ENCODE measurements around the gene LGI2.

LGI2 gene

GRCh38 chr4:24957886-24958285 lies 72.9 kb downstream of the LGI2 start:
- DNase-seq = no peak

- DNase-seq = no peak
Observed at GRCh38 chr4:24956763-24957162, 74.0 kb downstream of the LGI2 start.

GRCh38 chr4:24956091-24956490 lies 74.7 kb downstream of the LGI2 start:
- DNase-seq = no peak

- DNase-seq = no peak
Observed at GRCh38 chr4:24952667-24953066, 78.1 kb downstream of the LGI2 start.

GRCh38 chr4:24949970-24950369 lies 80.8 kb downstream of the LGI2 start:
- no peak for DNase-seq

Measured in DMS79 (cell line).